GM12873 (cell line): Measurements from ENCODE around the gene TMEM269.

Experiments
- TF ChIP-seq, protein P1 (sequence below): IDR thresholded peaks from 2 replicates; pipeline ENCODE4 v1.5.1; 2012; ENCODE audit warnings: low read depth, mild to moderate bottlenecking, moderate library complexity, low read length, control low read depth; ENCODE audit not compliant: insufficient read depth; ENCODE audit errors: missing control alignments

The TMEM269 gene

DNA sequence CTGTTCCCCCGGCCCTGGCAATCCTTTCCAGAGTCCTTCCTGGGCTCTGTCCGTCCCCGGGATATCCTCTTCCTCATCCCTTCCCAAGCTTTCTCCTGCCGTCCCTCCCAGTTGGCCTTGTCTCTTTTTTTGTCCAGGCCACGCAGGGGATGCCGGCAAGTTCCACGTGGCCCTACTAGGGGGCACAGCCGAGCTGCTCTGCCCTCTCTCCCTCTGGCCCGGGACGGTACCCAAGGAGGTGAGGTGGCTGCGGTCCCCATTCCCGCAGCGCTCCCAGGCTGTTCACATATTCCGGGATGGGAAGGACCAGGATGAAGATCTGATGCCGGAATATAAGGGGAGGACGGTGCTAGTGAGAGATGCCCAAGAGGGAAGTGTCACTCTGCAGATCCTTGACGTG lies 45.8 kb downstream of the TMEM269 start:
- TF ChIP-seq, protein P1, sequence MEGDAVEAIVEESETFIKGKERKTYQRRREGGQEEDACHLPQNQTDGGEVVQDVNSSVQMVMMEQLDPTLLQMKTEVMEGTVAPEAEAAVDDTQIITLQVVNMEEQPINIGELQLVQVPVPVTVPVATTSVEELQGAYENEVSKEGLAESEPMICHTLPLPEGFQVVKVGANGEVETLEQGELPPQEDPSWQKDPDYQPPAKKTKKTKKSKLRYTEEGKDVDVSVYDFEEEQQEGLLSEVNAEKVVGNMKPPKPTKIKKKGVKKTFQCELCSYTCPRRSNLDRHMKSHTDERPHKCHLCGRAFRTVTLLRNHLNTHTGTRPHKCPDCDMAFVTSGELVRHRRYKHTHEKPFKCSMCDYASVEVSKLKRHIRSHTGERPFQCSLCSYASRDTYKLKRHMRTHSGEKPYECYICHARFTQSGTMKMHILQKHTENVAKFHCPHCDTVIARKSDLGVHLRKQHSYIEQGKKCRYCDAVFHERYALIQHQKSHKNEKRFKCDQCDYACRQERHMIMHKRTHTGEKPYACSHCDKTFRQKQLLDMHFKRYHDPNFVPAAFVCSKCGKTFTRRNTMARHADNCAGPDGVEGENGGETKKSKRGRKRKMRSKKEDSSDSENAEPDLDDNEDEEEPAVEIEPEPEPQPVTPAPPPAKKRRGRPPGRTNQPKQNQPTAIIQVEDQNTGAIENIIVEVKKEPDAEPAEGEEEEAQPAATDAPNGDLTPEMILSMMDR: no peak

DNA sequence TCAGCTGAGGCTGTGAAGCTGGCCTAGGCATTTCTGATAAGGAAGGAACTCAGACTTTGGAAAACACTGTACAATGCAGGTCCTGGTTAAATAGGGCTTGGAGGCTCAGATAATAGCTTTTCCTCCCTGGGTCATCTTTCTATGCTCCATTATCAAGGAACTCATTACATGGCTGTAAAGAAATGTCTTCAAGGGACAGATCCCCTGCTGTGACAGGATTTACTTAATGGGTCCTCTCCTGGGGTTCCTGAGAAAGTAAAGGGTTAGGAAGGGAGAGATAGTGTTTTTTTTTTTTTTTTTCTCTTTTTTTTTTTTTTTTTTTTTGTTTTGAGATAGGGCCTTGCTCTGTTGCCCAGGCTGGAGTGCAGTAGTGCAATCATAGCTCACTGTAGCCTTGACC lies 46.5 kb downstream of the TMEM269 start:
- TF ChIP-seq, protein P1: no peak

DNA sequence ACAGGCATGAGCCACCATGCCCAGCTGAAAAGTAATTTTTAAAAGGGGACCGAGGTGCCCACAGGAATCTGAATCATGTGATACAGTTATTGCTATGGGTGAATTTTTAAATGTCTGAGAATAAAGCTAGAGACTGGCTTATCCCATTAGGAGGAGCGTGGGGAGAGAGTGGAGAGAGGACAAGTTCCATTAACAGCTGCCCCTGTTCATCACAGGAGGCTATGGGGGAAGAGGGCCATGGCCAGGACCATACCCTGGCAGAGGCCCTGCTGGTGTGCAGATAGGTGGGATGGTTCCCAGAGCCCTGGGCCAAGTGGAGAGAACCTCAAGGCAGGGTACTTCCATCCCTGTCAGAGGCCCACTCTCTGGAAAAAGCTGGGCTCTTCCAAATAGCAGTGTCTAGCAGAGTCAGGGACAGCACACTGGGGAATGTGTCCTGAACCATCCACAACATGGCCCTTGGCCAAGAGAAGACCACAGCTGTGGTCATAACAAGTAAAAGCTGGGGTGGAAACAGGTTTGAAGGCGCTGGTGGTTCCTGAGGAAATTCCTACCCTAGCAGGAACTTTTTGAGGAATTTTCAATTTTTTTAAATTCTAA lies 48.0 kb downstream of the TMEM269 start:
- TF ChIP-seq, protein P1: no peak

DNA sequence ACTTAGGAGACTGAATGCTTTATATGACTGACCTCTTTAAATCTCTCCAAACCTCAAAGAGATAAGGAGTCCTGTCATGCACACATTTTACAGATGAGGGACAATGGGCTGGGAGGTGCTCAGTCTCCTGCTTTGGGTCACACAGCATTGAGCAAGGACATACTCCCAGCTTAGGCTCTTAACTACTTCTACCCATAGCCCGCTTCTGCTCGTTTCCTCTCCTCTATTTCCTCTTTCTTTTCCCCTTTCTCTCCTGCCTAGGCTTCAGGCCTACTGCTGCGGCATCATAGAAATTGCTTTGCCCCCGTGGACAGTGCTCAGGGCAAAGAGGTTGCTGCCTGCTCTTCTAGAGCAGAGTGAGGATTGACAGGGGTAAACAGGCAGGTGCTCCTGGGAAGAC lies 49.2 kb downstream of the TMEM269 start:
- TF ChIP-seq, protein P1: no peak

DNA sequence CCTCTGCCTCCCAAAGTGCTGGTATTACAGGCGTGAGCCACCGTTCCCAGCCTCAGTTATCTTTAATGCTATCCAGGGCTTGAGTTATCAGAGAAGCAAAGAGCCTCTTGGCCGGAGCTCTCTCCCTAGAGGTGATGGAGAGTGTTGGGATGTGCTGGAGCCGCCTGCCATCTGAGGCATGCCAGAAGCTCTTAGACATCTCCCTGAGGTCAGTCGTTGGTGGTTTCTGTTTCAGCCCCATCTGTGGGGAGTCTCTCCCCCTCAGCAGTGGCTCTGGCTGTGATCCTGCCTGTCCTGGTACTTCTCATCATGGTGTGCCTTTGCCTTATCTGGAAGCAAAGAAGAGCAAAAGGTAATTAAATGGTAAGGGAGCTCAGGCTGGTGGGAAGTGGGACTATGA lies 50.0 kb downstream of the TMEM269 start:
- TF ChIP-seq, protein P1: no peak

DNA sequence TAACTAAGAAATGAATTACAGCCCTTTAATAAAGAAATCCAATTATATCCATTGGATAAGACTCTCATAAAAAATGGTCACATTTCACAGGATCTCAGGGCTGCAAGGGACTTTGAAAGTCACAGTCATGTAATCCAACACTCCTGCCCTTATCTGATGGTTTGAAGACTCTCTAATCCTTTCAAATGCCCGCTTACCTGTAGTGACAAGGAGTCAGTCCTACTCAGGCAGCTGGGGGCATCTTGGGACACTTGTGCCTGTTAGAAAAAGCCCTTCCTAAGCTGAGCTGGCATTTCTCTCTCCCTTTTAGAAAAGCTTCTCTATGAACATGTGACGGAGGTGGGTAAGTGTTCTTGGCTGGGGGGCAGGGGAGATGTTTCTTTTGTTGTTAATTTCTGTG lies 50.6 kb downstream of the TMEM269 start:
- TF ChIP-seq, protein P1: no peak

DNA sequence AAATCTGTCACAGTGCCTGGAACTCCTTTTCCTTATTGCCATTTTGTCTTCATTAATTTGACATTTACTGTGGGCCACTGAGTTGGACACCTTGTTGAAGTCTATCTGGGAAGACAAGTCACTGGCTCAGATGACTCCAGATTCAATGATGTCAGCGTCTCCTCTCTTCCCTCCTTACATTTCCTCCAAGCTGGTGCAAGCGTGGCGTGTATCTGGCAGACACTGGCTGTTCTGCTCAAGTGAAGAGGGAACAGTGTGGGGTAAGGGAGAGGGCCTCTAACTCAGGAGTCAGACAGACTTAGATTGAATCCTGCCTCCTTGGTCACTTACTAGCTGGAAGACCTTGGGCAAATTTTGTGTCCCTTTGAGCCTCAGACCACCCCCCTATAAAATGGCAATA lies 52.9 kb downstream of the TMEM269 start:
- TF ChIP-seq, protein P1: no peak
